HG02623 (cell line): ENCODE measurements around the gene CD300E.

ENCODE experiments used
- ATAC-seq: cut with Tn5 transposase; IDR thresholded peaks from one replicate; pipeline ENCODE4 v1.9.1; 2021; ENCODE audit warnings: moderate library complexity; ENCODE audit not compliant: unreplicated experiment

Gene CD300E

DNA sequence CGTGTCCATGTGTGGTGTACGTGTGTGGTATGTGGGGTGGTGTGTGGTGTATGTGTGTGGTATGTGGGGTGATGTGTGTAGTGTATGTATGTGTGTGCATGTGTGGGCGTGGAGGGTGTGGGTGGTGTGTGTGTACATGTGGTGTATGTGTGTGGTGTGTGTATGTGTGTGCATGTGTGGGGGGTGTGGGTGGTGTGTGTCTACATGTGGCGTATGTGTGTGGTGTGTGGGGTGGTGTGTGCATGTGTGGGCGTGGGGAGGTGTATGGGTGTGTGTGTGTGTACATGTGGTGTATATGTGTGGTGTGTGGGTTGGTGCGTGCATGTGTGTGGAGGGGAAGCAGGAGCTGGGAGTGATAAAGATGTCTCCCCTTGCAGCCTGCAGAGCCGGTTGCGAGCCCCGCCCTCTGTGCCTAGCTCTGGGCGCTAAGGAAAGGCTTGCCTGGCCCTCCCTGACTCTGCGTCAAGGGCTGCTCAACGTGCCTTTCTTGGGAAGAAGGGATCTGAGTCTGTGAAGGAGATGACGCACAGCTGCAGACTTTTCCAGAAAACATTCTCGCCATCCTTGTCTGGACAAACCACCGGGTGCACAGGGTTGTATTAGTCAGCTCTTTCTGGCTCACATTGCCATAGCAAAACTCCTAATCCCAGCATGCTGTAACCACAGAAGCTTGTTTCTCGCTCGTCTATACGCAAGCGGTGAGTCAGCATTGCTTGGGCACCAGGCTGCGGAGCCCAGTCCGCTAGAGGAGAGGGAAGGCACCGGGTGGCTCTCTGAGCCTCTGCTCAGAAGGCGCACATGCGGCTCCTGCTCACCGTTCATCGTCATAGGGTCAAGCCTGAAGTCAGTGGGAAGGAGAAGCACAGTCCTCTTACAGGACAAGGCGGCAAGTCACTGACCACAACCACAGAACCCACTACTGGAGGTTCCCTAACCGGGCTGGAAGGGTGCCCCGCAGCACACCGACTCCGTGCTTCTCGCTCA, 54.2 kb downstream of the CD300E start:
- ATAC-seq = no peak

DNA sequence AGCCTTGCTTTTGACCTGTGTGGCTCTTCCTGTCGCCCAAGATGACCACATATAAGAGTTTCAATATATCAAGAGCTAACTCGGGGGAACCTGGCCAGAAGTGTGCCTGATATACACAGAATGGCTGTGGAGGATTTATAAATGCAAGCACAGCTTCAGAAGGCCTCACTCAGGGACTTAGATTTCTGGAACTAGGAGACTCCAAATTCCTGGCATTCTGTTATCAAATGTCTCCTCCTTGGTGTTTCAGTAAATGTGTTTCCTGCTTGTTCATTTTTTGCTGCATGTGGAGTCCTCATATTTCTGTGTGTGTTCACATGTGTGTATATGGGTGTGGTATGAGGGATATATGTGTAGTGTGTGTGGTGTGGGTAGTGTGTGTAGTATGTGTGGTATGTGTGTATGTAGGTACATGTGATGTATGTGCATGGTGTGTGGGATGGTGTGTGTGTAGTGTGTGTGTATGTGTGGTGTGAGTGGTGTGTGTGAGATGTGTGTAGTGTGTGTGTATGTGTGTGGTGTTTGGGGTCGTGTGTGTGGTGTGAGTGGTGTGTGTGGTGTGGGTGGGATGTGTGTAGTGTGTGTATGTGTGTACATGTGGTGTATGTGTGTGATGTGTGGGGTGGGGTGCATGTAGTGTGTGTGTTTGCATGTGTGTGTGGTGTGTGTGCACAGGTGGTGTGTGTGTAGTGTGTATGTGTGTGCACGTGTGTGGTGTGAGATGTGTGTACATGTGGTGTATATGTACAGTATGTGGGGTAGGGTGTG, 55.2 kb downstream of the CD300E start:
- no peak for ATAC-seq

DNA sequence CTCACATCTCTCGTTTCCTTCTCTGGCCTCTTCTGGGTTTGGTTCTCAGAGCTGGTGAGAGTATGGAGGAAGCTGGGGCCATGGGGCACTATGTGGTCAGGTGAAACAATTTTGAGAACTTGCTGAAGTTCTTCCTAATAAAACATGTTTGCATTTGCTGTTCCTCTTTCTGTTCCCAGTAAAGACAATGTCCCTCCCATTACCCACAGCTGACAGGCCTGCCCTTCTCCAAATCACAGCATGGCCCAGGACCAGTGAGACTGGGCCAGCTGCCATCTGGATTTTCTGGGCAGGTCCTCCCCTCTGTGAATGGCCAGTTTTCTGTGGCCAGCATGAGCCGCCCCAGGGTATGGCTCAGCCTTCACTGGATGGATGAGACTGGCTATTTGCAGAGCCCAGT, 56.1 kb downstream of the CD300E start, which contains the start of gene CD300H:
CD300H (minus strand) TSS at position 113 of the 400 bp plus-strand sequence.
- ATAC-seq = no peak

DNA sequence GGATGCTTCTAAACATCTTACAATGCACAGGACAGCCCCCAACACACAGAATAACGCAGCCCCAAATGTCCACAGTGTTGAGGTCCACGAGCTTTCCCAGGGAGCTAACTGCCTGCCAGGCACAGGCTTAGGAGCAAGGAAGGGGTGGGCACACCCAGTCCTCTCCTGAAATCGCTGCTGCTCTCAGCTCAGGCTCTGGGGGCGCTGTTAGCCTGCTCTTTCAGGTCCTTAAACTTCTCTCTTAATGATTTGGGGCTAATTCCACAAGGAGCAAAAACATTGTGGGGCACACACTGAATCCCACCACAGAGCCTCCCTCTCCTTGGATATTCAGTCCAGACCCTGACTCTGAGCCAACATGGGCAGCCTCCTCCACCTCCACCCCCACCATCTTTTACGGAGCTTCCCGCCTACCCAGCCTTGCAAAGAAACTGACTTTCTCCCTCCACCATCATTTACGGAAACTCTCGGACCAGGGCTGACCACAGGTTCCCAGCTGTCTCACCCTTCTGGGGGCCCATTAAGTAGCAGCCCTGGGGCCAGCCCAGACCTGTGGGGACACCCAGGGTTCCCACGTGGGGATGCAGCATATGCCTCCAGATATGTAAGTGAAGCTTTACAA, 57.3 kb downstream of the CD300E start:
- ATAC-seq = no peak

DNA sequence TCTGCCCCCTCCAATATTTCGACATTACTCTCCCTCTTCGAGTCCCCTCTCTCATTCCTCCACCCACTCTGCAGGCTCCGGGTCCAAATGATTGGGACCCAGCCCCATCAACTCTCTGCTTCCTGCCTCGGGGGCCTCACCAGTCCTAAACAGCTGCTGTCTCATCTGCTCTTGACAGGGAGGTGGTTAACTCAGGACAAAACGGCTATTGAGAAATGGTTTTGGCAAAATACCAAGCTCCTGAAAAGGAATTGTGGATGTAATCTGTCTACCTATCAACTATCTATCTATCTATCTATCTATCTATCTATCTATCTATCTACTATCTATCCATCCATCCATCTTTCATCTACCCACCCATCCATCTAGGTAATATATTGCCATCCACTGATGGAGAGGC, 58.4 kb downstream of the CD300E start:
- no peak for ATAC-seq

DNA sequence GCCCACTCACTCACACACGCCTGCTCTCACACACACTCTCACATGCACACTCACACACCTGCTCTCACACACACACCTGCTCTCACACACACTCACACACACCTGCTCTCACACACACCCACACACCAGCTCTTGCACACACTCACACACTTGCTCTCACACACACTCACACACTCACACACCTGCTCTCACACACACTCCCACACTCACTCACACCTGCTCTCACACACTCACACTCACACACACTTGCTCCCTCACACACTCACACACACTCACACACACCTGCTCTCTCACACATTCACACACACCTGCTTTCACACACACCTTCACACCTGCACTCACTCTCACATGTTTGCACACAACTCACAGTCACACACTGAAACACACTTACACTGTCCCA, 60.2 kb downstream of the CD300E start:
- ATAC-seq = no peak

DNA sequence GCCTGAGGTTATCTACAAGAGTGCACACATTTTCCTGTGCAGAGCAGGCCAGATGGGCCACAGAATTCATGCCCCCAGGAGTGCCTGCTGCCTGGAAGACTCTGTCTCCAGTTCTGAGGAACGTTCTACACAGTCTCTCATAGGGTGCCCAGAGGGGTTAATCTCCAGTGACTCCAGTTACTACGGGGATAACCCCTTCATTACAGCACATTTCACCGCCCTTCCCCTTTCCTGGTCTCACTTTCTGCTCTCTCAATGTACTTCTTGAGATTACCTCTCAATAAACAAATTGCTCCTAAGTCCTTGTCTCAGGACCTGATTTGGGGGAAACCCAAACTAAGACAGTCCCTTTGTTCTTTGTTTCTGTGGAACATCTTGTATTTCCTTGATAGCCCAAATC, 62.0 kb downstream of the CD300E start:
- ATAC-seq = no peak
